ENCODE measurements around the gene IGSF8.
A peak's percentile ranks its signal among the peaks of the same experiment; 100 is the strongest.

IGSF8 gene

DNA sequence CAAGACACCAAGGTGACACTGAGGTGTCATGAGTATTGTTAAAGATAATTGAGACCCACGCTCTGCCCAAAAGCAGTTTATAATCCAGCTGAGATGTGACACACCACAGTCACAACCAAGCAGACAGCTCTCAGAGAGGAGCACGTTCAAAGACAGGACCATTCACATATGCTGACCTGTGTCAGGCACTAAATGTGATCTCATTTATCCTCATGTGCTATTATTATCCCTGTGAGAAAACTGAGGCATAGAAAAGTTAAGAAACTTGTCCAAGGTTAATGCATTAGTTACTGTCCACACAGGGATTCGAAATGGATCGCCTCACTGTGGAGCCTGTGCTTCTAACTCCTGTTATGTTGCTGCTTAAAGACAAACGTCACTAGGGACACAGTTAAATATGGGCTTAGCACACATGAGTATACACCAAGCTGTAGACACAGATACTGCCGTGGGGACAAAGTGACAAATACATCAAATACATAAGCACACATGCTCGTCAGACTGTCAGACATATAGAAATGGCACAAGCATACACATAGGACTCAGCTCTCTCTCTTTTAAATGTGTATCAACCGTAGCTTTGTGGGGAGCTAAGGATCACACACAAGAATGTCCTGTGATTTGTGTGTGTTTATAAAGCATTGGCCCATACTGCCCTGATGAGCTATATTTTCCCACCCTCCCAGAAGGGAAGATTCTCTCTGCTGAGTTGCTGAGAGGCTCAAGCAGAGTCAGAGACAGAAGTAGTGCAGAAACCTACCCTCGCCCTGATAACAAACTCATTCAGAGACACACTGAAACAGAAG lies 3.5 kb upstream of the IGSF8 start:
- no peak for DNase-seq

DNA sequence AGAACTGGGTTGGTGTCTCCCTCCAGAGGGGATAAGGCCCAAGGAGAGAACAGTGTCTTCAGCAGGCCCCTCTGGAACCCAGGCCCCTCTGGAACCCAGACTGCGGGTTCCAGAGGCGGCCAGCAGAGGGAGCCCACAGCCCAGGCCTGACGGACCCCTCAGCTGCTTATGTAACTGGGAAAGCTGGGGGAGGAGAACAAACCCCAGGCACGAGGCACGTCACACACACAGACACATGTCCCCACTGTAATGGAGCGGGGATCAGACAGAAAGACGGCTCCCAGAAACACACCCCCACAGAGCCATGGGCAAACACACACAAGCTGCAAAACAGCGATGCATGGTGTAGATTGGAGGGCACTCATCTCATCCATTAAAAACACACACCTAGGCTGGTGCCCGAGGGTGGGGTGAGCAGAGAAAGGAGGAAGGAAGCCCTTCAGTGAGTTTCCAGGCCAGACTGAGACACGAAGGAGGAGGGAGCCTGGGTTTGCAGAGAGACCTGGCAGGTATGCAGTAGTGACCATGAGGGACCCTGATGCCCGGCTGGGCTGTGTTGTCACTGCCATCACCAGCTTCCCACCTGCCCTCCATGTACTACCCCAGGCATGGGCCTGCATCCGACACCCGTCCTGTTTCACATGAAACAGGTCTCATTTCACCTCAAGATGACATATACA lies 2.8 kb upstream of the IGSF8 start:
- peak; percentile 78 for DNase-seq

DNA sequence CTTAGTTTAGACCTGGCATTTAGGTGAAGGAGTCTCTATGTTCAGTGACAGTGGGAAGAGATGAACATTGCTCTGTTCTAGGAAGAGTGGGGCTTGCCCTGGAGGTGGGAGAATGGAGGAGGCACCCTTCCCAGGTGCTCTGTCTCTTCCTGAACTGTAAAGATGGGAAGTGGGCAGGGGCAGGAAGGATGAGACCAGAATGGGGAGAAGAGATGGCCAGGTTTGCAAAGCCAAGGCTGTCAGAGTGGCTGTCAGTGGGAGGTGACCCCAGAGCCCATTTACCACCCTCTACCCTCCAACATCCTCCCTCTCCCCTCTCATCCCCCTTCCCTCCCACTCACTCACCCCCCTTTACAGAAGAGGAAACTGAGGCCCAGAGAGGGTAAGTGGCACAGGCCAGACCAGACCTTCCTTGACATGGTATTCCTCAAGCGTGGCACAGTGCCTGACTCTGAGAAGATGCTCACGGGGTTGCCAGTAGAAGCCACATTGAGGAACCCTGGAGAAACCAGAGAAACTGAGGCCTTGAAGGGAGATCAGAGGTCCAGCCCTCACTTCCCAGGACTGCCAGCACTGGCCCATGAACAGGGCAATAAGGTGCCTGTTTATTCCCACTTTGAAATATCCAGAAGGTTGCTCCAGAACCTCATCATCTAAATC lies 1.4 kb upstream of the IGSF8 start:
- no peak for DNase-seq

DNA sequence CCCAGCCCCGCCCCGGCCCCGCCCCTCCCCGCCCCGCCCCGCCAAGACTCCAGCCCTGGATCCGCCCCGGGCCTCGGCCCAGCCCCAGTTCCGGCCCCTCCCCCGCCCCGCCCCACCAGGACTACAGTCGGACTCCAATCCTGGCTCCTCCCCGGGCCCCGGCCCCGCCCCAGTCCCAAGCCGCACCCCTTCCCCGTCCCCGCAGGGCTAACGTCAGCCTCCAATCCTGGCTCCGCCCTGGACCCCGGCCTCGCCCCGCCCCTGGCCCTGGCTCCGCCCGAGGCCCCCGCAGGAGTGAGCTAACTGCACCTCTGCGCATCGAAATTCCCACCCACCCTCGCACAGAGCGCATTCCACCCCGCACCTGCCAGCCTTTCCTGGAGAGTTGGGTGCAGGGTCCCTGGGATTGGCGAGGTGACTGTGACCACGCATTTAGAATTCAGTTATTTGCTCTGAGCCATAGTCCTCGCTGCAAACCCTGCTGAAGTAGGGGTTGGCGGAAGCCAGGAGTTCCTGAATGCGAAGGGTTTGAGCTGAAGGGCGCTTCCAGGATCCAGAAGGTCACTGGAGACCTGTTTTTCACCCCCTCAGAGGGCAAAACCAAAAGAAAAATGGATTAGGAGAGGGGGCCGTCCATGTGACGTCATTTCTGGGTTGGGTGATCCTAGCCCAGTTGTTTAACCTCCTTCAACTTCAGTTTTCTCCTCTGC lies 588 bp upstream of the IGSF8 start:
- DNase-seq: peak; percentile 97

DNA sequence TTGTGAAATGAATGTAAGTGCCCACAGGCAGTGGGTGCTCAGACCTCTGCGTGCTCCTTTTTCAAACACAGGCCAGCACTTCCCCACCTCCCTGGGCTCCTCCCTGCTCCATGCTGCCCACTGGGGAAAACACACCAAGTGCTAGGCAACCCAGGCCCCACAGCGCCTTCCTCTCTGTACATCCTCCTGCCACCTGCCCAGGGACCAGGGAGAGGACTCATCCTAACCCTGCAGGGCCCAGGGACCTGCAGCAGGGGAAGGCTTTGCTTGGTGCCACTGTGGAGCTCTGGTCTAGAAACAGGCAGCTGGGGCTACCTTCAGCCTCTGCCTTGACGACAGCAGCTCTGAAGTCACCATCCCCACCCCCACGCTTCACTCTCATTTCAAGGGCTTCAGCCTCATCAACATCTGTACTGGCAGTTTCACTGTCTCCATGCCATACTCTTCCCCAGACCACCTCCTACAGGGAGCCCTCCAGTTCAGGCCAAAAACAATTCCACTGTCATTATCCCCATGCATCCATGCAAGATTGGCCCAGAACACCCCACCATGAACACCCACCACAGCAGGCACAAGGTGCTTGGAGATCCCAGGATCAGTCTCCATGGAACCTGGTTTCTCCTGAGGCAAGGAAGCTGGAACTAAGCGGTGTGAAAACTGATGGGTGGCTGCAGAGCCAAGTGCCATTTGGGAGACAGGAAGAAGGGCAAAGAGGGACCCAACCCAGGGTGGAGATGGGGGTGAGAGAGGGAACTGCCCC lies 1.1 kb downstream of the IGSF8 start:
- DNase-seq: peak; percentile 34

DNA sequence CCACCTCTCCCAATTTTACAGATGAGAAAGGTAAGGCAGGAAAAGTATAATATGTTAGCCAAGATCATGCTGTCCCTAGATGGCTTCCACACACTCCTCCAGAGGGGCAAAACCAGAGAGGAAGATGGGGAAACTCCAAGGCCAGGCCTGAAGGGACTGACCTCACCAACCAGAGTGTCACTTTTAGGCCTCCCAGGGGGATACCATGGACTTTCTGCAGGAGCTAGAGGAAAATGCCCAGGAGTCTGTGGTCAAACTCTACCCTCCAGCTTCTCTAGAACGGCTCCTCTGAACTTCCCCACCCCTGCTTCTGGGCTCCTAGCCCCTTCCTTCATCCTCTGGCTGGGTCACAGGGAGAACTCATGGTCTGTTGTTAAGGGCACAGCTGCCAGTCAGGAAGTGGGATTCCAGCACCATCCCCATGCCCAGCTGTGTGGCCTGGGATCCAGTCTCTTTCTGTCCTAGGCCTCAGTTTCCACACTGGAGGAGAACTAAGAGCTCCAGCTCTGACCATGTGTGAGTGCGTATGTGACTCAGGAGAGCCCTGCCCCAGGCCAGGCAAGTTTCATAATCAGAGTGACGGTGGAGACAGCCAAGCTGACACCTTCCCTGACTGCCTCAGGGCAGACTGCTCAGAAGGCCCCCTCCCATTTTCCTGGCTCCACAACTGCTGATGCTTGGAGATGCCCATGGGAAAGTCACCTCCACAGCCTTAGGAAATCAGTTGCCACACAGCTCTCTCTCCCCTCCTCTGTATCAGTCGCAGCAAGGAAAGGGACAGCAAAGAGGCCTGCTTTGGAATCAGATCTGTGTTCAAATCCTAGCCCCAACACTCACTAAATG lies 1.9 kb downstream of the IGSF8 start:
- DNase-seq: no peak

DNA sequence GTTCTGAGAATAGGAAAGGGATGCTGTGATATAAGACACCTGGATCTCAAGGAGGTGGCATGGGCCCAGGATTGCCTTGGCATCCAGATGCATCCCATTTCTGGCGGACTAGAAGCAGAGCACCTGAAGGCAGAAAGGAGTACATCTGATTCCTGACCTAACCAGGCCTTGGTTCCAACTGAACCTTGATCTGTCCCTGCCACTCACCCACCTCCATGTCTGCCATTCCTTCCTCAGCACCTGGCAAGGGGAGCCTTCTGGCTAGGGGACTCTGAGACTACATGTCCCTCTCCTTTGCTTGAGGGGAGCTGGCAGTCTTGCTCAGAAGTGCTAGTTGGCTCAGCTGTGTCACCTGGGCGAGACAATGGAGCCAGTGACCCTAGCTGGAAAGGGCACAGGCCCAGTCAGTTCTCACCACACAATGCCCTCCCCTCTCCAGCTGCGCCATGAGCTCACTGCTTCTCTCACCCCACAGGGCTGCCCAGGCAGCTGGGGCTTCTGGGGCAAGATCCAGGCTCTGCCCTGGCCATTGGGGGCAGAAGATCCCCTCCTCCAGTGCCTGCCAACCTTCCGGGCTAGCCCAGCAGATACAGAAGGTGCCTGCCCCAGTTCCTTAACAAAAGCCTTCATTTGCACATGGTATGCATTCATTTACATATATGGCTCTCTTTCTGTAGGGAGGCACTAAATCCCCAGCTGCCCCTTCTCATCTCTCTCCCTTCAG lies 2.9 kb downstream of the IGSF8 start:
- DNase-seq: no peak

DNA sequence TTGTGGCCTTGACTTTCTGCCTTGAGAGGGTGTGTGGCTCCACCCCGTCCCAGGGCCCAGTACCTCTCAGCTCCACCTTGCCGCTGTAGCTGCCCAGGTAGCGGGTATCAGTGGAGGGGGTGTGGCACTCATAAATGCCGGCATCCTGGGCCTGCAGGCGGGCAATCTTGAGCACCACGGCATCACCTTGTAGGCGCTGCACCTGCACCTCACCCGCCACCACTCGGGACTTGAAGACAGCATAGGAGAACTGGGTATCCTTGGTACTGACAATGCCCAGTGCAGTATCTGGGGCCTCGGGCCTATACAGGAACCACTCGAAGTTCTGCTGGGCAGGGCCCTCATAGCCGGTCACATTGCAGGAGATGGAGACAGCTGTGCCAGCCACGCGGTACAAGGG lies 3.6 kb downstream of the IGSF8 start:
- DNase-seq: no peak

DNA sequence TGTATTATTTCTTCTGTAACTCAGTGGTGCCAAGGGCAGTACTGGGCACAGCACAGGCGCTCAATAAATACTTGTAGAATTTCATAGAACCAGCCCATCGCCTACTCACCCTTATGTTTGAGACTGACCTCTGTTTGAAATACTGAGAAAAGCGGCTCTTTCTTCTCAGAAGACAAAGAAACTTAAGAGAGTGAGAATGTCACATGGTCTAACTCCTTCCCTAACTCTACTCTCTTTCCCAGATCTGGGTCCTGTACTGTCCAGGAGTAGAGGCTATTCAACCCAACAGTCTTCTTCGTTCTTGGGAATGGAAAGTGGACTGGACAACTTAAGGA lies 4.2 kb downstream of the IGSF8 start:
- no peak for DNase-seq

DNA sequence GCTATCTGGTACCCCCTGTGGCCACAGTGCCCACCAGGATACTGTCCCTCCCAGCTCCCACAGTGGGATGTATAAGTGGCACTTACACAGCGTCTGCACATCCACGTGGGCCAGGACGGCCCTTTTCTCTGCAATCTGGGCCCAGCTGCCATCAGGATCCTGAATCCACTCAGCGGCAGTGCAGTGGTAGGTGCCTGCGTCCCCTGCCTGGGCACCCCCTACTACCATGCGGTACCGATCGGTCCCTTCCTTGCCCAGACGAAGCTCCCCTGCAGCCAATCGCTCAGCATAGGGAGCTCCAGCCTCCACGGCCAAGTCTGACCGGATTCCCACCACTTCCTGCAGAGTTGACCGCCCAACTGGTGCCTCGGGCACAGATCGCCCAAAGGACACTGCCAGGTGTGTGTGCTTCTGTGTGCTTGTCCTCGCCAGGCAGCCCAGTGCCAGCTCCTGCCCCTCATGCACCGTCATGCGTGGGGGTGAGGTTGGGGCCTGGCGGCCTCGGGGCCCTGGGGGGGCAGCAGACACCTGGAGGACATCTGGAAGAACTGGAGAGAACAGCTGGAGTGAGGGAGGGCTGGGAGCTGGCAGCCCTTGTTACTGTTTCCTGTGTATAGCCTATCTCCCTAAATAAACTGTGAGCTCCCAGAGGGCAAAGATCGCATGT lies 4.7 kb downstream of the IGSF8 start:
- DNase-seq: no peak

DNA sequence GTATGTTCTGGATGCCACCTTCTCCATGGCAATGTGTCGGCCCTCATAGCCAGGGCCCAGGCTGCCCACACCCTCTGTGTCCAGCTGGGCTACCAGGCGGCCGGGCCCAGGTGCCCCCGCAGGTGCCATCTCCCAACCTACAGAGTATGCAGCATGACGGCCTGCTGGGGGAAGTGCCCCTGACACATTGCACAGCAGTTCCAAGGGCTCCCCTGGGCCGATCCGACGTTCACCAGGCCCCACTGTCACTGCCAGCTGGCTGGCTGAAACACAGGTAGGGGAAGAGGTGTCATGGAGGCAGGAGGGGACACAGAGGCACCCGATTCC lies 5.4 kb downstream of the IGSF8 start:
- no peak for DNase-seq

DNA sequence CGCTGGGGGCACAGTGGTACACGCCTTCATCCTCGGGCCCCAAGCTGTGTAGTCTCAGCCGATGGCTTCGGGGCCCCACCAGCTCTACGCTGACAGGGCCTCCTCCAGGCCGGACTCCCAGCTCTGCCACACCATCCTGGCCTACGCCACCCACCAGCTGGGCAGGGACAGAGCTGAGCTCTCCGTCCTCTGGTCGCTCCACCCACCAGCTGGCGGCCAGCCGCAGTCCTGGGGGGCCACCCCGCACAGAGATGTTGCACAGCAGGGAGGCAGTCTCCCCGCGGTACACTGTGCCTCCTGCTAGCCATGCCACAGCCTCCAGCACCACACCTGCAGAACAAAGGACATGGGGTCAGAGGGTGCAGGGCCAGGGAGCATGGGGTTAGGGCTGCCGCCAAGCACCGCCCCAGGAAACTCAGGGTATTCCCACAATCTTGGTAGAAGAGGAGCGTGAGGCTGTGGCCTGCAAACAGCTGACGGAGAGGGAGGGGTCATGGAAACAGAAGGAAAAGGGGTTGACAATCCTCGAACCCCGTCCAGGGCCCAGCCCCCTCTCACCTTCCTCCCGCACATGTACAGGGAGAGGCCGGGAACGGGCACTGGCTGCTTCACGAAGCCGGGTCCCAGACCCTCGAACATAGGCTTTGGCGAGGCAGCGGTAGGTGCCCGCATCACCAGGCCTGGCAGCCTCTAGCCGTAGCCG lies 5.9 kb downstream of the IGSF8 start:
- DNase-seq: no peak

DNA sequence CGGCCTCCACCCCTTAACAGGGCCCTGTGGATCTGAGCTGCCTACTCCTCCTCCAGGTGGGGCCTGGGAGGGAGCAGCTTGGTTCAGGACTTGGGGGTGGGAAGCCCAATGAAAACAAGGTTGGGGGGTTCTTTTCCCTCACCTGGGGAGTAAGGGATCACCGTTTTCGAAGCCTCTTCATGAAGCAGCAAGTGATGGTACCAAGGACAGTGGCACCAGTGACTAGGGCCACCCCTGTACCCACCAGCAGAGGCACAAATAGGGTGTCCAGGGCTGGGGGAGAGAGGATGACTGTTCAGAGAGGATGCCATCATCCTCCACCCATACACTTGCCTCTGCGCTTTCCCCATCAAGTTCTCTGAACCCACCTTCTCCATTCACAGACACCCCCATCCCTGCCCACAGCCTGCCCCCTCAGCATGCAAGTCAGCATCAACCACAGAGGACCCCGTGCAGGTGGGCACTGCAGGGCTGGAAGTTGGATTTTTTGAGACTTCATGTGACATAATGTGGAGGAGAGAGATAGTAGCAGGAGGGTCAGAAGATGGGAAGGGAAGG lies 6.7 kb downstream of the IGSF8 start:
- DNase-seq: no peak

DNA sequence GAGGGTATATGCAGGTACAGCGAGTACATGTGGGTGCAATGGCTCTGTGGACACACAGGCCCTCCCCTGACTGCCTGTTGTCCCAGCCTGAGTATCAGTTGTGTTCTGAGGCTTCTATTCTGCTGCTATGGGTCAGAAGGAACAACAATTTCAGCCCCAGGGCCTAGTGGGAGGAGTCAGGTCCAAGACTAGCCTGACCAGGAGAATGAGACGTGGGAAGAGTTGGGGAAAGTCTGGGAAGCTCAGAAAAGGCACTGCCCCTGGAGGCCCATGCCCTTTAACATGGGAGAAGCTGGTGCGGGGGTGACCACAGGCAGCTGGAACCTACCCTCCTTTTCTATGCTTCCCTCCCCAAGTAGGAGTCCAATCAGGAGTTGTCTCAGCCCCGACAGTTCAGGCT lies 7.7 kb downstream of the IGSF8 start:
- DNase-seq: no peak

DNA sequence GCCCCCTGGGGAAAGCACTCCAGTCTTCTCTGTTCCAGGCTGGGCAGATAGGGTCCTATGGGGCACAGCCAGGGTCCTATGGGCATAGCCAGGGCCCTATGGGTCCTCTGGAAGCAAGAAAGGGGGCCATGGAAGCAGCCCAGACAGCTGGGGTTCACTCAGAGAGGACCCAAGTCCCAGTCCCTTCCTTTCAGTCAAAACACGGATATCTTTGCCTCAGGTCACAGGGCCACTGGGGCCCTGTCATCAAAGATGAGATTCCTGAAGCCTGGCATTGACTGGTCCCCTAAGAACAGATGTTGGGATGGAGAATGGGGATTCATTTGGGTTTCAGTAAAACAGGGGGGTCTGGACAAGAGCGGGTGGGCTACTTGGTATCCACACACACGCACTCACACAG lies 8.5 kb downstream of the IGSF8 start:
- DNase-seq: no peak

DNA sequence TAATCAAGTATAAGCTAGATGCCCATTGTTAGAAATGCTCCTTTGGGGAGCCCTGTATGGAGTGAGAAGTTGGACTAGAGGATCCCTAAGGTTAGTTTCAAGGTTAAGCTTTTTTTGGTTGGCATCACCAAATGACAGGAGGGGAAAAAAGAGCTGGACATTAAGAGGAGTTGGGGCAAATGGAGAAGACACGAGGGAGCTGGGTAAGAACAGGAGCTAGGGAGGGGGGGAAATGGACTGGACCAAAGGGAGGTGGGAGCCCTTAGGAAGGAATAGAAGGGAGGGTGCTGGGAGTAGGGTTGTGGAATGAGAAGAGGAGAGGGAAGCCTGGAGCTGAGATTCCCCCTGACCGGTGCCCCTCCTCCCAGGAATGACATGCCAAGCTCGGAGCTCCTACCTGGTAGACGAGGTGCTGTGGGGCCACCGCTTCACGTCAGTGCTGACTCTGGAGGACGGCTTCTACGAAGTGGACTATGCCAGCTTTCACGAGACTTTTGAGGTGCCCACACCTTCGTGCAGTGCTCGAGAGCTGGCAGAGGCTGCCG lies 11.2 kb downstream of the IGSF8 start:
- no peak for DNase-seq

DNA sequence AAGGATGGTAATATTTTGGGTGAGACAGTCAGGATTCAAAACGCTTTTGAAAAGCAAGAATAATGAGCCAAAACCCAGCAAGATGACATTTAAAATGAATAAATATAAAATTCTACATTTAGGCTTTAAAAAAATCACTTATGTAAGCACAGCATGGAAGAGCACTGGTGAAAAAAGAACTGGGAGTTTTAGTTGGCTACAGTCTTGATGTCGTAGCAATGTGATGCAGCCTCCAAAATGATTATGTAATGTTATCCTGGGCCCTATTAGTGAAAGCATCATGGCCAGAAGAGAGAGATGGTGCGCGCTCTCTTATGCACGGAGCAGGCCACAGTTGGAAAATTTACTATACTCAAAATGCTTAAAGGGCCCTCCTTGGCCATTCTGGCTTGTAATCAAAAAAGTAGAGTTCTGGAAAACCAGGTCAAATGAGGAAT lies 11.9 kb downstream of the IGSF8 start:
- DNase-seq: no peak

DNA sequence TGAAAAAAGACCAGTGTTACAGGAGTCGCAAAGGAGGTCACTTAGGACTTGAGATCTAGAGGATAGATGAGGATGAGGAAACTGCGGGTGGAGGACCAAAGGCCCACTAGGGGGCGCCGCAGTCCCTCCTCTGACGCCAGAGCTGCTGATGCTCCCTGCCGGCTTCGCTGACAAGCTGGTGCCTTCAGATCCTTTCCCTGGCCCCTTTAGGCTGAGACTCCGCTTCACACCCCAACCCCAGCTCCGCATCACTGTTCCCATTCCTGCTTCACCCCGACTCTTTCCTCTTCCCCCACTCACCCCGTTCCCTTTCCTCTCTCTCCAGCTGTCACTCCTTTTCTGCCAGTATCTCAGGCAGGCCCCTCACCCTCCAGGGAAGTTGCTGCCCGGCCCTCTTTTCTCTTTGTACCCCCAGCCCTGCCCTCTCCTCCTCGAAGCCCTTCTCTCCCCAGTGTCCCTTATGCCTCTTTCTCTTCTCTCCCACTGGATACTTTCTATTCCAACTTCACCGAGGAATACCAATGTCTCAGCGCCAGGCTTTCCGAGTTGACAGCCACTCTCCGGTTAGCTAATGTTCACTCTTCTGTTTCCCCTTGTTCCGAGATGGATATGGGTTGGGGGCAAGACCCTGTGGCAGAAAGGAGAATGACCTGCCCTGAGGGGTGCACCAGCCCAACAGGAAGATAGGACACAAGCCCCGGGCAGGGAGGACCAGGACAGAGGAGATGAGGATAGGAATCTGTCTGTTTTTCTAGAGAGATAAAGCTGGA lies 12.5 kb downstream of the IGSF8 start:
- peak; percentile 79 for DNase-seq
